ENCODE results near the gene F2. TPM values are rescaled to one million over a fixed set of nuclear protein-coding genes. Genes with fewer than 3 reads are reported as not detected.

Gene F2
- total RNA-seq, 1 experiment from 2014 or later: 0.47 TPM

DNA sequence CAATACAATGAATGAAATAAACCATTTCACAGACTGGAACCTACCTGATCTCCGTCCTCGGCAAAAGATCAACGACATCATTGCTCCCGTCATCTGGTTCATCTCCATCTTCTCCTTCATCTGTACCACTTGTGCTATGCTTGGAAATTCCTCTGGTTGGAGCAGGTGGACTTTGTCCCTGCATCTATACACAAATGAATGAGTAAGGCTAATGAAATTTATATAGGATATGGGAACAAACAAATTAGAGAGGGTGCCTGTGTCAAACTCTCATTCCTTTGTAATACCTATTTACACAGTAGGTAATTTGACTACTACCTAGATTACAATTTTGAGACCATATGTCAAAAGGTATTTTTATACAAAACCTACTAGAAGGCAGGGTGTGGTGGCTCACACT lies 59.4 kb downstream of the F2 start:
- Histone ChIP-seq H2AFZ (ENCODE audit: low read depth, low read length, poor library complexity, severe bottlenecking) (no peak overlapping the region), H3K9me3 (ENCODE audit: control insufficient read depth in 1 of 2, insufficient read depth in 1 of 2, low read depth in 1 of 2, low read length in 2 of 2) (no peaks in the 10 kb centered on the region), H3K4me3 (replicated peaks in 1 of 2; ENCODE audit: low read depth in 1 of 2, low read length in 2 of 2) (no peak overlapping the region), H3K27ac (ENCODE audit: low read depth, low read length) (no peak overlapping the region), H3K9me2 (ENCODE audit: insufficient read depth) (no peaks in the 10 kb centered on the region), H3K27me3 (ENCODE audit: insufficient read depth, low read length) (no peaks in the 10 kb centered on the region), H3K9ac (ENCODE audit: low read length) (no peak overlapping the region), H3K4me1 (ENCODE audit: control insufficient read depth in 1 of 2, insufficient read depth in 2 of 2, low read length in 2 of 2) (no peaks in the 10 kb centered on the region), H3K79me2 (ENCODE audit: insufficient read depth, low read length) (peaks cover 14% of the 10 kb centered on the region), H3K4me2 (ENCODE audit: low read length) (no peak overlapping the region), H4K20me1 (ENCODE audit: insufficient read depth) (no peaks in the 10 kb centered on the region), H3K36me3 (ENCODE audit: control insufficient read depth in 1 of 2, insufficient read depth in 2 of 2, low read length in 2 of 2) (peaks cover 47 to 55% of the 10 kb centered on the region in 2 experiments)
- TF ChIP-seq CEBPB (IDR thresholded peaks at IDR 0.05; ENCODE audit: low read depth): no peak
- no peak for TF ChIP-seq TCF7L2 (IDR thresholded peaks at IDR 0.05; ENCODE audit: borderline replicate concordance, extremely low read depth, insufficient read depth, insufficient read length)
- TF ChIP-seq SIN3A (IDR thresholded peaks at IDR 0.05; ENCODE audit: low read depth): no peak
- TF ChIP-seq, protein P1, sequence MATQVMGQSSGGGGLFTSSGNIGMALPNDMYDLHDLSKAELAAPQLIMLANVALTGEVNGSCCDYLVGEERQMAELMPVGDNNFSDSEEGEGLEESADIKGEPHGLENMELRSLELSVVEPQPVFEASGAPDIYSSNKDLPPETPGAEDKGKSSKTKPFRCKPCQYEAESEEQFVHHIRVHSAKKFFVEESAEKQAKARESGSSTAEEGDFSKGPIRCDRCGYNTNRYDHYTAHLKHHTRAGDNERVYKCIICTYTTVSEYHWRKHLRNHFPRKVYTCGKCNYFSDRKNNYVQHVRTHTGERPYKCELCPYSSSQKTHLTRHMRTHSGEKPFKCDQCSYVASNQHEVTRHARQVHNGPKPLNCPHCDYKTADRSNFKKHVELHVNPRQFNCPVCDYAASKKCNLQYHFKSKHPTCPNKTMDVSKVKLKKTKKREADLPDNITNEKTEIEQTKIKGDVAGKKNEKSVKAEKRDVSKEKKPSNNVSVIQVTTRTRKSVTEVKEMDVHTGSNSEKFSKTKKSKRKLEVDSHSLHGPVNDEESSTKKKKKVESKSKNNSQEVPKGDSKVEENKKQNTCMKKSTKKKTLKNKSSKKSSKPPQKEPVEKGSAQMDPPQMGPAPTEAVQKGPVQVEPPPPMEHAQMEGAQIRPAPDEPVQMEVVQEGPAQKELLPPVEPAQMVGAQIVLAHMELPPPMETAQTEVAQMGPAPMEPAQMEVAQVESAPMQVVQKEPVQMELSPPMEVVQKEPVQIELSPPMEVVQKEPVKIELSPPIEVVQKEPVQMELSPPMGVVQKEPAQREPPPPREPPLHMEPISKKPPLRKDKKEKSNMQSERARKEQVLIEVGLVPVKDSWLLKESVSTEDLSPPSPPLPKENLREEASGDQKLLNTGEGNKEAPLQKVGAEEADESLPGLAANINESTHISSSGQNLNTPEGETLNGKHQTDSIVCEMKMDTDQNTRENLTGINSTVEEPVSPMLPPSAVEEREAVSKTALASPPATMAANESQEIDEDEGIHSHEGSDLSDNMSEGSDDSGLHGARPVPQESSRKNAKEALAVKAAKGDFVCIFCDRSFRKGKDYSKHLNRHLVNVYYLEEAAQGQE (IDR thresholded peaks at IDR 0.05; ENCODE audit: low read depth): no peak
- no peak for TF ChIP-seq EGR1 (IDR thresholded peaks at IDR 0.05; ENCODE audit: low read depth)
- TF ChIP-seq, protein P2, sequence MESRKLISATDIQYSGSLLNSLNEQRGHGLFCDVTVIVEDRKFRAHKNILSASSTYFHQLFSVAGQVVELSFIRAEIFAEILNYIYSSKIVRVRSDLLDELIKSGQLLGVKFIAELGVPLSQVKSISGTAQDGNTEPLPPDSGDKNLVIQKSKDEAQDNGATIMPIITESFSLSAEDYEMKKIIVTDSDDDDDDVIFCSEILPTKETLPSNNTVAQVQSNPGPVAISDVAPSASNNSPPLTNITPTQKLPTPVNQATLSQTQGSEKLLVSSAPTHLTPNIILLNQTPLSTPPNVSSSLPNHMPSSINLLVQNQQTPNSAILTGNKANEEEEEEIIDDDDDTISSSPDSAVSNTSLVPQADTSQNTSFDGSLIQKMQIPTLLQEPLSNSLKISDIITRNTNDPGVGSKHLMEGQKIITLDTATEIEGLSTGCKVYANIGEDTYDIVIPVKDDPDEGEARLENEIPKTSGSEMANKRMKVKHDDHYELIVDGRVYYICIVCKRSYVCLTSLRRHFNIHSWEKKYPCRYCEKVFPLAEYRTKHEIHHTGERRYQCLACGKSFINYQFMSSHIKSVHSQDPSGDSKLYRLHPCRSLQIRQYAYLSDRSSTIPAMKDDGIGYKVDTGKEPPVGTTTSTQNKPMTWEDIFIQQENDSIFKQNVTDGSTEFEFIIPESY (IDR thresholded peaks at IDR 0.05; ENCODE audit: extremely low read depth, insufficient replicate concordance, low read length): no peak
- no peak for TF ChIP-seq EZH2 (IDR thresholded peaks at IDR 0.05)
- no peak for TF ChIP-seq SP1 (IDR thresholded peaks at IDR 0.05; ENCODE audit: low read depth)
- TF ChIP-seq, protein P3, sequence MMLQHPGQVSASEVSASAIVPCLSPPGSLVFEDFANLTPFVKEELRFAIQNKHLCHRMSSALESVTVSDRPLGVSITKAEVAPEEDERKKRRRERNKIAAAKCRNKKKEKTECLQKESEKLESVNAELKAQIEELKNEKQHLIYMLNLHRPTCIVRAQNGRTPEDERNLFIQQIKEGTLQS (IDR thresholded peaks at IDR 0.05): no peak
- no peak for TF ChIP-seq POLR2AphosphoS5 (IDR thresholded peaks at IDR 0.05; ENCODE audit: low read depth, low read length)
- no peak for TF ChIP-seq ELF1 (IDR thresholded peaks at IDR 0.05; ENCODE audit: borderline replicate concordance, low read depth)
- TF ChIP-seq SRF (IDR thresholded peaks at IDR 0.05; ENCODE audit: low read depth): no peak
- TF ChIP-seq ZFX (IDR thresholded peaks at IDR 0.05): no peak
- TF ChIP-seq POLR2A (IDR thresholded peaks at IDR 0.05; ENCODE audit: borderline replicate concordance, extremely low read depth, insufficient read depth, insufficient read length): no peak
- TF ChIP-seq, protein P4, sequence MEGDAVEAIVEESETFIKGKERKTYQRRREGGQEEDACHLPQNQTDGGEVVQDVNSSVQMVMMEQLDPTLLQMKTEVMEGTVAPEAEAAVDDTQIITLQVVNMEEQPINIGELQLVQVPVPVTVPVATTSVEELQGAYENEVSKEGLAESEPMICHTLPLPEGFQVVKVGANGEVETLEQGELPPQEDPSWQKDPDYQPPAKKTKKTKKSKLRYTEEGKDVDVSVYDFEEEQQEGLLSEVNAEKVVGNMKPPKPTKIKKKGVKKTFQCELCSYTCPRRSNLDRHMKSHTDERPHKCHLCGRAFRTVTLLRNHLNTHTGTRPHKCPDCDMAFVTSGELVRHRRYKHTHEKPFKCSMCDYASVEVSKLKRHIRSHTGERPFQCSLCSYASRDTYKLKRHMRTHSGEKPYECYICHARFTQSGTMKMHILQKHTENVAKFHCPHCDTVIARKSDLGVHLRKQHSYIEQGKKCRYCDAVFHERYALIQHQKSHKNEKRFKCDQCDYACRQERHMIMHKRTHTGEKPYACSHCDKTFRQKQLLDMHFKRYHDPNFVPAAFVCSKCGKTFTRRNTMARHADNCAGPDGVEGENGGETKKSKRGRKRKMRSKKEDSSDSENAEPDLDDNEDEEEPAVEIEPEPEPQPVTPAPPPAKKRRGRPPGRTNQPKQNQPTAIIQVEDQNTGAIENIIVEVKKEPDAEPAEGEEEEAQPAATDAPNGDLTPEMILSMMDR (IDR thresholded peaks at IDR 0.05 in 2 of 3, conservative IDR thresholded peaks at IDR 0.05 in 1 of 3; ENCODE audit: borderline replicate concordance in 1 of 3, insufficient read depth in 1 of 3, low read depth in 2 of 3, low read length in 2 of 3): no peak
- TF ChIP-seq ZNF274 (IDR thresholded peaks at IDR 0.05; ENCODE audit: low read depth, low read length): no peak
- TF ChIP-seq RAD21 (IDR thresholded peaks at IDR 0.05; ENCODE audit: low read depth): no peak
- TF ChIP-seq YY1 (IDR thresholded peaks at IDR 0.05; ENCODE audit: extremely low read depth, insufficient replicate concordance, low read depth, low read length): no peak
- RAD21 ChIA-PET (ENCODE audit: low non-redundant PET in 1 of 2, low total read pairs in 2 of 2, uncharacterized antibody in 2 of 2, unreplicated experiment in 2 of 2): no interaction called here
- BruUV-seq (replicated peaks): no TSS peak
- no peak for DNase-seq (ENCODE audit: low read depth, low spot score)
- POLR2A ChIA-PET: no interaction called here
- intact Hi-C loops (cut with micrococcal nuclease): no loop called here
- CTCF ChIA-PET: no interaction called here
- ATAC-seq: no peak
